Omental fat pad (tissue), 4 donors: Measurements from ENCODE around the gene CHTF8. TPM values are rescaled to one million over a fixed set of nuclear protein-coding genes. Genes with fewer than 3 reads are reported as not detected.
"Not testable (repeated sequence)": the region's sequence is repeated elsewhere in the genome, so short reads cannot be mapped to it uniquely, and the experiment has no call there.

Experiments
- ATAC-seq: fragments of 150-250 bp; one replicate; pipeline ENCODE4 v1.9.1; 2016; ENCODE audit warnings: mild to moderate bottlenecking, moderate library complexity; ENCODE audit not compliant: low FRiP score
- DNase-seq: peaks from one replicate; pipeline ENCODE4 v3.0.0-alpha.2; 2019; ENCODE audit warnings: low spot score
- CTCF ChIP-seq, 3 donors: fragments of 450-650 bp; IDR thresholded peaks; one replicate each; pipeline ENCODE4 v1.5.1; 2016 to 2017; ENCODE audit warnings: antibody characterized with exemption in 3 of 3, mild to moderate bottlenecking in 3 of 3, moderate library complexity in 2 of 3
- total RNA-seq, 4 donors: library from RNA; depleted of rRNA; stranded (reverse); fragments of >200 nt; gene quantifications; one replicate each; pipeline ENCODE4 v1.1.0, GENCODE V29; 2016

CHTF8 gene
- total RNA-seq, 4 donors from 2014 or later, result 53.7 to 61.3 (median 57.4) TPM

- no peak for ATAC-seq
- no peak for TF ChIP-seq CTCF (IDR thresholded peaks at IDR 0.05)
- no peak for DNase-seq
Observed at GRCh38 chr16:69157196-69157595, 24.8 kb upstream of the CHTF8 start.

GRCh38 chr16:69150146-69150865 is 17.9 kb upstream of the CHTF8 start:
- TF ChIP-seq CTCF (IDR thresholded peaks at IDR 0.05), result no peak
- ATAC-seq (no peak), DNase-seq (no peak)

DNA sequence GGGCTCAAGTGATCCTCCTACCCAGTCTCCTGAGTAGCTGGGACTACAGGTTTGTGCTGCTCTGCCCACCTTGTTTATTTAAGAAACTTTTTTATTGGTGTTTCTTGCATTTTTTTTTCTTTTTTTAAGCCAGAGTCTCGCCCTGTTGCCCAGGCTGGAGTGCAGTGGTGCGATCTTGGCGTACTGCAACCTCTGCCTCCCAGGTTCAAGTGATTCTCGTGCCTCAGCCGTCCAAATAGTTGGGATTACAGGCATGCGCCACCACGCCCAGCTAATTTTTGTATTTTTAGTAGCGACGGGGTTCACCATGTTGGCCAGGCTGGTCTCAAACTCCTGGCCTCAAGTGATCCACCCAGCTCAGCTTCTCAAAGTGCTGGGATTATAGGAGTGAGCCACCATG is 17.2 kb upstream of the CHTF8 start:
- DNase-seq, ATAC-seq: not testable (repeated sequence)

- ATAC-seq, result peak; percentile 79
- TF ChIP-seq CTCF (IDR thresholded peaks at IDR 0.05), result no peak
- no peak for DNase-seq
Observed at GRCh38 chr16:69145658-69146057, 13.3 kb upstream of the CHTF8 start.

DNA sequence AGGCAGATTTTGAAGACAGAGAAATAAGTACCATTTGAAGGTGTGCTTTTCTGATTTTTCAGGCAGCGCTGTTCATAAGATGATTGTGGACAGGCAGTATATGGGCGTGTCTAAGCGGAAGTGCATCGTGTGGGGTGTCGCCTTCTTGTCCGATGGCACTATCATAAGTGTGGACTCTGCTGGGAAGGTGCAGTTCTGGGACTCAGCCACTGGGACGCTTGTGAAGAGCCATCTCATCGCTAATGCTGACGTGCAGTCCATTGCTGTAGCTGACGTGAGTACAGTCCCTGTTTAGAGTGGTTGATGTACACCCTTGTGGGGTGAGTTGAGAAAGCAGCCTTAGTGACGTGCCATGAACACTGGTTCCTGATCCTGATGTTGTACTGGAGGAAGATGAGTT is 10.7 kb upstream of the CHTF8 start:
- no peak for TF ChIP-seq CTCF (IDR thresholded peaks at IDR 0.05)
- ATAC-seq (no peak), DNase-seq (no peak)

DNA sequence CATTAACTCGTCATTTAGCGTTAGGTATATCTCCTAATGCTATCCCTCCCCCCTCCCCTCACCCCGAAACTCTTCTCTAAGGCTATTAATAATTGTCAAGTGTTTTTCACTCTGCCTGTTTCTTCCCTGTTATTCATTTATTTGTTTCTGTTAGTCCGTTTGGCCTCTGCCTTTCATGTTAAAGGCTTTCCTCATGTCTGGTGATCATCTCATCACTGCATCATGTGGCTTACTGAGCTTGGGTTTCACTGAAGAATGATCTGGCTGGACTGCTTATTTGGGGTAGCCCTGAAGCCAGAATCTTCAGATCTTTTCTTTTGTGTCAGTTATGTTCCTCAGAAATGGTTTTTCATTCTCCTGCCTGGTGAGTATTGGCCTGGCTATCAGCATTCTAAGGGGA is 9.5 kb upstream of the CHTF8 start:
- no peak for ATAC-seq
- no peak for TF ChIP-seq CTCF (IDR thresholded peaks at IDR 0.05)
- no peak for DNase-seq

- no peak for TF ChIP-seq CTCF (IDR thresholded peaks at IDR 0.05)
- no peak for DNase-seq
Observed at GRCh38 chr16:69141014-69141413, 8.6 kb upstream of the CHTF8 start.

DNA sequence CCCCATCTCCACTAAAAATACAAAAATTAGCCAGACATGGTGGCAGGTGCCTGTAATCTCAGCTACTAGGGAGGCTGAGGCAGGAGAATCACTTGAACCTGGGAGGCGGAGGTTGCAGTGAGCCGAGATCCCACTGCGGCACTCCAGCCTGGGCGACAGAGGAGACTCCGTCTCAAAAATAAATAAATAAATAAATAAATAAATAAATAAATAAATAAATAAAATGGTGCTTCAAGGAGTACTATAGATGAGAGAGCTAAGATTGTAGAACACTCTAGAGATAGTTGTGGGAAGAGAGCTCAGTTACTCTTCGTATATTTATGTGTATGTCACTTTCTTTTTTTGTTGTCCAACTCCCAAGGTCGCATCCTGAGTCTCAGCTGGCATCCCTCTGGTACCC is 7.1 kb upstream of the CHTF8 start:
- ATAC-seq, DNase-seq: not testable (repeated sequence)

More at GRCh38 chr16:69141014-69141413, 8.6 kb upstream of the CHTF8 start:
- ATAC-seq, result no peak
